ENCODE results near the gene NEDD4L.

GRCh38 chr18:58242968-58243367 lies 198.9 kb downstream of the NEDD4L start:
- TF ChIP-seq ZNF274 (IDR thresholded peaks at IDR 0.05; ENCODE audit: low read depth, low read length), result no peak
- TF ChIP-seq YY1 (IDR thresholded peaks at IDR 0.05; ENCODE audit: insufficient read depth, insufficient read length), result no peak

Measured in NT2/D1 (cell line).